GM19240 (cell line): Measurements from ENCODE around the gene MCM7.

Experiments
- DNase-seq: peaks from one replicate; pipeline ENCODE4 v3.0.0; 2011; ENCODE audit warnings: low spot score; ENCODE audit not compliant: insufficient read length

The MCM7 gene

DNA sequence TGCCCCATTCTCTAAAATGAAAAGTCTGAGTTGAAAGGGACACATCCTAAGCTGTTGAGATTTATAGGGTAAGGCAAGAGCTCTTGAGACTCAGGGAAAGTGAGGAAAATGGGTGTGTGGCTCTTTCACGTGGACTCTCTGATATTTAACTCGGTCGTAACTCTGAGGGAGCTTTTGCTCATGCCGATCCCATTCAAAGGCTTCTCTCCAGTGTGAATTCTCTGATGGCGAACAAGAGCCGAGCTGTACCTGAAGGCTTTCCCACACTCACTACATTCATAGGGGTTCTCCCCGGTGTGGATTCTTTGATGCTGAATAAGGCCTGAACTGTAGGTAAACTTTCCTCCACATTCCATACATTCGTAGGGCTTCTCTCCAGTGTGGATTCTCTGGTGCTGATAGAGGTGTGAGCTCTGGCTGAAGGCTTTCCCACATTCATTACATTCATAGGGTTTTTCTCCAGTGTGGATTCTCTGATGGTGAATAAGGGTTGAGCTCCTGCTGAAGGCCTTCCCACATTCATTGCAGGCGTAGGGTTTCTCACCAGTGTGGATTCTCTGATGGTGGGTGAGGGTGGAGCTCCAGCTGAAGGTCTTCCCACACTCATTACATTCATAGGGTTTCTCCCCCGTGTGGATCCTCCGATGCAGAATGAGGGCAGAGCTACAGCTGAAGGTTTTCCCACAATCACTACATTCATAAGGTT is 30.0 kb downstream of the MCM7 start:
- no peak for DNase-seq

DNA sequence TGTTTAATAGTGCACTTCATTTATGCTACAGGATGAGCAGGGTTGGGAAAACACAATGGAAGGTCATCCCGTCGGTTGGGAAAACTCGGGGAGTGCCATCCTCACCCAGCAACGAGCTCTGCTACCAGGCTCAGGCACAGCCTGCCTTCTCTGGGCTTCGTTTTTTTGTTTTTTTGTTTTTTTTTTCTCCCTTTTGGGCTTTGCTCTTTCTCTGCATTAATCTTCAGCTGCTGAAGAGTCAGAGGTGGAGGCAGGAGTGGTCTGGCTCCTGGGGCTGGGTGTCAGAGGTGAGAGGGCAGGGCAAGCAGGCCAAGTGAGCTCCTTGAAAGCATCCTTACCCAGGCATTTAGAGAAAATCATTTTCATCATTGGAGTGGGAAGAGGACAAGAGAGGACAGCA is 31.2 kb downstream of the MCM7 start:
- no peak for DNase-seq

DNA sequence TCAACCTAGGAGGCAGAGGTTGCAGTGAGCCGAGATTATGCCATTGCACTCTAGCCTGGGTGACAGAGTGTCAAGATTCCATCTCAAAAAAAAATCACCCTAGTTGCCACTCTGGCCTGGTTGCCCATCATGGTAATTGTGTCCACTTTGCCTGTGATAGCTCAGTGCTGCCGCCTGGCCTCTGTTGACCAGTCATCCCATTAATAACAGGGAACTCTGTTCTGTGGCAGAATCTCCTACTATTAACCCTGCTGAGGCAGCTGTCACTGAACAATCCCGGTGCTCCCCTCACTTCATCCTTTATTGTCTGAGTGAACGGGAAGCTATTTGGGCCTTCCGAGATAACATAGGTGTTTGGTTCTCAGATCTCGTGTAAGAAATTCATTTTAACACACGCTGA is 34.2 kb downstream of the MCM7 start:
- no peak for DNase-seq

GRCh38 chr7:100065452-100066186 is 35.6 kb downstream of the MCM7 start:
- DNase-seq: no peak

- DNase-seq: no peak
Observed at GRCh38 chr7:100064162-100064561, 37.0 kb downstream of the MCM7 start.

- no peak for DNase-seq
Observed at GRCh38 chr7:100063376-100063775, 37.8 kb downstream of the MCM7 start.

- DNase-seq: no peak
Observed at GRCh38 chr7:100061518-100062193, 39.5 kb downstream of the MCM7 start.

DNA sequence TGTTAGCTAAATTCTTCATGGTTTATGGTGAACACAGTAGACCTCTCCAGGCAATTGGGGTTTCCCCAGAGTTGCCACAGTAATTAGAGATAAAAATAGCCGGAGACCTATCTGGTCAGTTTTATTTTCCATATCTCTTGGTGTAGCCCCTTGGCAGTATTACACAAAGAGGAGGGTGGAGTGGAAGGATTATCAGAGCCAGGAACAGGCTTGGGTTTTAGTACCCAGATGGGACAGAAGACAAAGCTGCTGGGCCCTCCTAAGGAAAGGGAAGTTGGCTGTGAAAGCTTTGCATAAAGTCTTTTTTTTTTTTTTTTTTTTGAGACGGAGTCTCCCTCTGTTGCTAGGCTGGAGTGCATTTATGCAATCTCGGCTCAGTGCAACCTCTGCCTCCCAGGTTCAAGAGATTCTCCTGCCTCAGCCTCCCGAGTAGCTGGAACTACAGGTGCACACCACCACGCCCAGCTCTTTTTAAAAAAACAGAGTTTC is 41.9 kb downstream of the MCM7 start:
- DNase-seq: no peak

DNA sequence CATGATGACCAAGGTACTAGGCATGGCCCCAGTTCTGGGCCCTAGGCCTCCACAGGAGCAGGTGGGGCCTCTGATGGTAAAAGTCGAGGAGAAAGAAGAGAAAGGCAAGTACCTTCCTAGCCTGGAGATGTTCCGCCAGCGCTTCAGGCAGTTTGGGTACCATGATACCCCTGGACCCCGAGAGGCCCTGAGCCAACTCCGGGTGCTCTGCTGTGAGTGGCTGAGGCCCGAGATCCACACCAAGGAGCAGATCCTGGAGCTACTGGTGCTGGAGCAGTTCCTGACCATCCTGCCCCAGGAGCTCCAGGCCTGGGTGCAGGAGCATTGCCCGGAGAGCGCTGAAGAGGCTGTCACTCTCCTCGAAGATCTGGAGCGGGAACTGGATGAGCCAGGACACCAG is 44.2 kb downstream of the MCM7 start:
- no peak for DNase-seq

GRCh38 chr7:100053215-100053614 is 48.0 kb downstream of the MCM7 start:
- no peak for DNase-seq

- no peak for DNase-seq
Observed at GRCh38 chr7:100051611-100052010, 49.6 kb downstream of the MCM7 start.

DNA sequence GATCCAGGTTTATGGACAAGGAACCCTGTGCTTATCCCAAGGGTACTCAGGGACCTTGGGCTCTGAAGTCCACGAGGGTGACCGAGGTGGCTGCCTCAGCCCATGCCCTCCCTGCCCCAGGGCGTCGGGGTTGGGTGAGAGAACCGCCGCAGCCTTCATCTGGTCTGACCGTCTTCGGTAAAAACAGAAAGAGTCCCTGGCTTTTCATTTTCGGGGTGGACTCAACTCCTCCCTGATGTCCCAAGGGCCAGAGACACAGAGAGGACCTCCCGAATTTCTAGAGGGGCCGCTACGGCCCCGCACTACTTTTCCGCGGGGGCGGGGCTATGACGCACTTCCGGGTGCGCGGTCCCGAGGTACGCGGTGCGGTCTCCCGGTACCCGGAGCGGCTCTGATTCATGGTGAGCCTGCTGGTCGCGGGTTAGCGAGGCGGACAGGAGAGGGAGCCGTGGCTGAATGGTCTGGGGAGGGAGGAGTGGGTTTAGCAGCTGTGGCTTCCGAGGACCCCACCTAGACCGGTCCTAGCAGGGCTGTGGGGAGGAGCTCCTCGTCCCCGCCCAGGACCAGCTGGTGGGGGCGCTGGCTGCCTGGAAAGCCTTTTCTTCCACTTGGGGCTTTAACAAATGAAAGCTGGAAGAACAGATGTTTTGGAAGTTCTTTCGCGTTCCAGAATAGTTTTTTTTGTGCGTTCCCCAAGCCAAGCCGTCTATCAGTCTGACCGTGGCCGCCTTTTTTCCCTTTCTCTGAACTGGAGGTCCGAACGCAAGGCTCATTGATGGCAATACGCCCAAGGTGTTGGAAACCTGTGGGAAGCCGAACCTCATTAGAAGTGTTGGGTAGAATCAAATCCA is 51.5 kb downstream of the MCM7 start, which contains the start of gene ZSCAN21:
Gene ZSCAN21, plus strand, starts transcription at position 334 of the 851 bp plus-strand sequence. CDS start 7,233 bp downstream, outside the sequence.
- peak; percentile 85 for DNase-seq

DNA sequence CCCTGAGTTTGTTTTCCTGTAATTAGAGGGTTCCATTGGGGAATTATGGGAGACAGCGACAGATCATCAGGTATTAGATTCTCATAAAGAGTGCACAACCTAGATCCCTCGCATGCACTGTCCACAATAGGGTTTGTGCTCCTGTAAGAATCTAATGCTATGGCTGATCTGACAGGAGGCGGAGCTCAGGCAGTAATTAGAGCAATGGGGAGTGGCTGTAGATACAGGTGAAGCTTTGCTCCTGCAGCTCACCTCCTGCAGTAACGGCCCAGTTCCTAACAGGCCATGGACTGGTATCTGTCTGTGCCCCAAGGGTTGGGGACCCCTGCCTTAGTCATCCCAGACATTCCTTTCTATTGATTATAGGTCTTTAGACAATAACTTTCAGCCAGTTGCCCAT is 52.5 kb downstream of the MCM7 start:
- DNase-seq: no peak

DNA sequence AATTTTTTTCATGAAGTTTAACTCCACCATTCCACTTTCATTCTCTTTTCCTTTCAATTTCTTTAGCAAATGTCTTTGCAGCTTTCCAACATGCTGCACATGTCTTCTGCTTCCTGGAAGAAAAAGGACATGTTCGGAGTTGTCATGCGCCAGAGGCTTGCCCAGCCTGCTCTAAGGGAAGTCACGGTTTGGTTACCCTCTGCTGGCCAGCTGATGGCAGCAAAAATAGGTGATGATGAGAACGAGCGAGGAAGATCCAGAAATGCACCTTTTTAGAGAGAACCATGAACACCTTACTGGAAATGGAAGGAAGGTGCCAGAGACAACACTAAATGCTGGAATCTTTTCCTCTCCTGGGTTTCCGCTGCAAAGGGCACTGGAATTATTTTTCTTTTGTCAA is 56.5 kb downstream of the MCM7 start:
- DNase-seq: no peak
